SK-N-MC (cell line): ENCODE measurements around the gene DIAPH3.

ENCODE experiments used
- DNase-seq: peaks from one replicate; pipeline ENCODE4 v3.0.0-alpha.2; 2011; ENCODE audit warnings: low read depth, low spot score
- H3K27ac ChIP-seq: fragments of 200-600 bp; sonication (generic); 2 replicates; pipeline ENCODE4 v1.5.1; 2016; ENCODE audit warnings: mixed run types
- H3K36me3 ChIP-seq: fragments of 200-600 bp; sonication (generic); 2 replicates; pipeline ENCODE4 v1.6.1; 2017; ENCODE audit warnings: antibody characterized with exemption, low read length, mixed read lengths; ENCODE audit not compliant: insufficient read depth
- H3K4me3 ChIP-seq: fragments of 200-600 bp; sonication (generic); 2 replicates; pipeline ENCODE4 v1.5.1; 2016
- H3K9ac ChIP-seq: fragments of 200-600 bp; sonication (generic); 2 replicates; pipeline ENCODE4 v1.8.0; 2017; ENCODE audit warnings: mixed run types, mixed read lengths; ENCODE audit not compliant: insufficient read length
- H3K9me3 ChIP-seq: fragments of 200-600 bp; sonication (generic); 2 replicates; pipeline ENCODE4 v1.6.1; 2017; ENCODE audit warnings: low read depth, mild to moderate bottlenecking, antibody characterized with exemption, low read length, moderate library complexity, mixed read lengths
- EZH2 ChIP-seq: fragments of 200-600 bp; sonication (generic); IDR thresholded peaks from one replicate; pipeline ENCODE4 v1.6.1; 2017; ENCODE audit warnings: antibody characterized with exemption
- FOXP2 ChIP-seq: optimal IDR thresholded peaks from 2 replicates; pipeline ENCODE3; 2011; ENCODE audit warnings: mild to moderate bottlenecking, moderate library complexity; ENCODE audit not compliant: insufficient read depth; ENCODE audit errors: extremely low read length, control extremely low read depth
- POLR2AphosphoS5 ChIP-seq: IDR thresholded peaks from 2 replicates; pipeline ENCODE4 v1.6.1; 2012; ENCODE audit warnings: mild to moderate bottlenecking, low read depth, low read length, borderline replicate concordance

Gene DIAPH3

GRCh38 chr13:59774491-59774971, 389.2 kb downstream of the DIAPH3 start:
- no peaks in the 10 kb centered on the region for H3K9me3 ChIP-seq
- DNase-seq: no peak
- no peak overlapping the region for H3K9ac ChIP-seq
- no peaks in the 10 kb centered on the region for H3K36me3 ChIP-seq
- H3K4me3 ChIP-seq: no peak overlapping the region
- no peak for TF ChIP-seq FOXP2
- TF ChIP-seq EZH2: no peak
- TF ChIP-seq POLR2AphosphoS5: no peak
- peak overlapping the region; percentile 1; the same call in 1 of the 2 replicates for H3K27ac ChIP-seq

- Histone ChIP-seq H3K9me3 (no peaks in the 10 kb centered on the region), H3K9ac (no peak overlapping the region), H3K36me3 (no peaks in the 10 kb centered on the region), H3K4me3 (no peak overlapping the region), H3K27ac (peak overlapping the region; percentile 79)
- TF ChIP-seq FOXP2 (no peak), POLR2AphosphoS5 (no peak), EZH2 (no peak)
- no peak for DNase-seq
These were observed 392.5 kb downstream of the DIAPH3 start for GRCh38 chr13:59771272-59771671.

GRCh38 chr13:59770451-59770850, 393.3 kb downstream of the DIAPH3 start:
- DNase-seq: no peak
- H3K36me3 ChIP-seq: no peaks in the 10 kb centered on the region
- no peak for TF ChIP-seq EZH2
- TF ChIP-seq FOXP2: no peak
- no peak for TF ChIP-seq POLR2AphosphoS5
- peak overlapping the region; percentile 79 for H3K27ac ChIP-seq
- peak overlapping the region; percentile 13 for H3K9ac ChIP-seq
- no peaks in the 10 kb centered on the region for H3K9me3 ChIP-seq
- 0 out of 2 replicates have a peak overlapping the region, but pooled peaks have one; percentile 3 for H3K4me3 ChIP-seq

GRCh38 chr13:59766236-59766635, 397.5 kb downstream of the DIAPH3 start:
- TF ChIP-seq POLR2AphosphoS5: no peak
- TF ChIP-seq EZH2: no peak
- Histone ChIP-seq H3K36me3 (no peaks in the 10 kb centered on the region), H3K4me3 (no peak overlapping the region), H3K9ac (no peak overlapping the region), H3K27ac (no peak overlapping the region), H3K9me3 (no peaks in the 10 kb centered on the region)
- DNase-seq: no peak

GRCh38 chr13:59755632-59756290, 408.0 kb downstream of the DIAPH3 start:
- no peaks in the 10 kb centered on the region for H3K36me3 ChIP-seq
- H3K27ac ChIP-seq: peak overlapping the region; percentile 89
- TF ChIP-seq POLR2AphosphoS5 (no peak), FOXP2 (no peak), EZH2 (no peak)
- H3K4me3 ChIP-seq: no peak overlapping the region
- DNase-seq: no peak
- no peaks in the 10 kb centered on the region for H3K9me3 ChIP-seq
- no peak overlapping the region for H3K9ac ChIP-seq

GRCh38 chr13:59754411-59754810, 409.3 kb downstream of the DIAPH3 start:
- DNase-seq: no peak
- TF ChIP-seq FOXP2 (no peak), POLR2AphosphoS5 (no peak), EZH2 (no peak)

GRCh38 chr13:59750860-59751259, 412.9 kb downstream of the DIAPH3 start:
- H3K36me3 ChIP-seq: no peaks in the 10 kb centered on the region
- H3K9me3 ChIP-seq: no peaks in the 10 kb centered on the region
- no peak for DNase-seq
- peak overlapping the region; percentile 53 for H3K4me3 ChIP-seq
- no peak overlapping the region for H3K27ac ChIP-seq
- TF ChIP-seq EZH2: no peak
- TF ChIP-seq FOXP2: no peak
- no peak for TF ChIP-seq POLR2AphosphoS5
- H3K9ac ChIP-seq: no peak overlapping the region

More at GRCh38 chr13:59754411-59754810, 409.3 kb downstream of the DIAPH3 start:
- Histone ChIP-seq H3K9me3 (no peaks in the 10 kb centered on the region), H3K27ac (peak overlapping the region; percentile 19; the same call in 1 of the 2 replicates), H3K9ac (no peak overlapping the region), H3K4me3 (no peak overlapping the region), H3K36me3 (no peaks in the 10 kb centered on the region)

- Histone ChIP-seq H3K27ac (no peak overlapping the region), H3K9ac (no peak overlapping the region), H3K4me3 (no peak overlapping the region), H3K36me3 (no peaks in the 10 kb centered on the region), H3K9me3 (no peaks in the 10 kb centered on the region)
- TF ChIP-seq EZH2 (no peak), POLR2AphosphoS5 (no peak), FOXP2 (no peak)
- DNase-seq: no peak
These were observed 415.7 kb downstream of the DIAPH3 start for GRCh38 chr13:59748046-59748445.
